SJSA1 (cell line): ENCODE results near the gene CDC42SE1. TPM values are rescaled to one million over a fixed set of nuclear protein-coding genes. Genes with fewer than 3 reads are reported as not detected.
A peak's percentile ranks its signal among the peaks of the same experiment; 100 is the strongest.

ENCODE experiments used
- DNase-seq, 2 experiments: peaks; one replicate each; pipeline ENCODE4 v3.0.0-alpha.2; 2015 to 2020; ENCODE audit warnings: low spot score in 2 of 2, low read depth in 1 of 2
- H3K27ac ChIP-seq: fragments of 250-450 bp; sonication (Bioruptor Pico); 2 replicates; pipeline ENCODE4 v1.5.1; 2020; ENCODE audit warnings: mild to moderate bottlenecking, moderate library complexity
- H3K27me3 ChIP-seq: fragments of 250-450 bp; sonication (Bioruptor Pico); replicated peaks from 2 replicates; pipeline ENCODE4 v1.5.1; 2020; ENCODE audit warnings: mild to moderate bottlenecking, moderate library complexity
- H3K36me3 ChIP-seq: fragments of 250-450 bp; sonication (Bioruptor Pico); 2 replicates; pipeline ENCODE4 v1.5.1; 2020; ENCODE audit warnings: mild to moderate bottlenecking
- H3K4me1 ChIP-seq: fragments of 250-450 bp; sonication (Bioruptor Pico); replicated peaks from 2 replicates; pipeline ENCODE4 v1.6.1; 2021; ENCODE audit warnings: mild to moderate bottlenecking
- H3K4me3 ChIP-seq: fragments of 250-450 bp; sonication (Bioruptor Pico); 2 replicates; pipeline ENCODE4 v1.5.1; 2020; ENCODE audit warnings: mild to moderate bottlenecking
- H3K9me3 ChIP-seq: fragments of 250-450 bp; sonication (Bioruptor Pico); replicated peaks from 2 replicates; pipeline ENCODE4 v1.5.1; 2020; ENCODE audit warnings: mild to moderate bottlenecking
- total RNA-seq: library from RNA; depleted of rRNA; stranded (reverse); fragments of >200 nt; shearing (Covaris generic); gene quantifications from 2 replicates; pipeline ENCODE4 v1.2.3, GENCODE V29; 2014; rRNA removed

The CDC42SE1 gene
- total RNA-seq, 1 experiment from 2014 or later: 67.2 TPM

DNA sequence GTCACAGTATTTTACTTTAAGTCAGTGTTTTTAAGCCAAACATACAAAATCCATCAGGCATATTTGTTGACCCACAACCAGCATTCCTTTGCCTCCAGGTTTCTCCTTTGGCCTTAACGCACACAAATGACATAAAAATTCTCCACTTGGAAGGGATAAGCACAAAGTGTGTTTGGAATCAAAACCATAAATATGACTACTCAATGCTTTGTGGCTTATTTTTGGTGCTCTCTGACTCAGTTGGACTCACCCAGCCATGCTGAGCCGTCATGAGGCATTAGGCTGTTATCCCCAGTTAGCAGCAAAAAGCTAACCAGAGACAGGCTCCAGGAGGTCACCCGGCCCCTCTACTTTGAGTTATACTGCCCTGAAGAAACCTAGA, 50.2 kb downstream of the CDC42SE1 start:
- Histone ChIP-seq H3K4me3 (peak overlapping the region; percentile 60), H3K4me1 (peaks cover 32% of the 10 kb centered on the region), H3K9me3 (no peaks in the 10 kb centered on the region), H3K36me3 (peaks cover 2% of the 10 kb centered on the region; the same call in 1 of the 2 replicates), H3K27ac (no peak overlapping the region), H3K27me3 (no peaks in the 10 kb centered on the region)
- no peak for DNase-seq

DNA sequence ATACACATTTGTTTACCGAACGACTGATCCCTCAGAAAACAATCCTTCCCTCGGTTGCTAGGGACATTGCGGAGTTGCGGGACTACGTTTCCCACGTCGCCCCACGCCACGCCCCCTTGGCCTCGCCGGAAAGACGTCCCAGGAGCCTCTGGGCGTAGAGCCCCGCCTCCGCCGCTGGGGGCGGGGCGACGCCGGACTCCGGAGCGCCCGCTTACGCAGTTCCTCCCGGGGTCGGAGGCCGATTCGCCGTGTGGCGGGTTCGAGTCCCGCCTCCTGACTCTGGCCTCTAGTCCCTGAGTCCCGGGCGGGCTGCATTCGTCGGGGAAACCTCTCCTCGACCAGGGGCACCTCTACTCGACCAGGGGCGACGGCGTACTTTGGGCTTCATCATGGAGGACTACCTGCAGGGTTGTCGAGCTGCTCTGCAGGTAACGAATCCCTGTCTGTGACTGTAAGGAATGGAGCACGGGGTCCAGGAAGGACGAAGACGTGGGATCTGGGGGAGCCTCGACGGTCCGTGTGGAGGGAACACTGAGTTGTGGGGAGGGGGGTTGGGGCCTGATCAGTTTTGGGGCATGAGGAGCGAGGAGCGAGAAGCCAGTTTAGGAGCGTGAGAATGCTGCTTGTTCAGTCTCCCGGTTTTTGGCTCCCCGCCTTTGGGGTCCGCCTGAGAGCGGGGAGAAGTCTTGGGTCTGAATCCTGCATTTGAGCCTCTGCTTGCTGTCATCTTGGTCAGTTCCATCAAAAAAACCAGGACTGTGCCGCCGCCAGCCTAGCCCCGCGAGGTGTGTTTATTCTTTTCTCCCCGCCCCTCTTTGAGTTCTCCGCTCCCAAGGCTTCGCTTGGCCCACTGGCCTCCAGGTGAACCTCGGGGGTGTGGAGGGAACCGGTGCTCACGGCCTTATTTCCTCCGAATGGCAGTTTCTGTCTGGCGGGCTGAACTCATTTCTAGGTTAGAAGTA, 50.9 kb downstream of the CDC42SE1 start, which contains the start of gene PRUNE1:
Gene PRUNE1, plus strand, starts transcription at position 206 of the 962 bp plus-strand sequence. Its CDS starts 184 bp downstream, at position 390.
- Histone ChIP-seq H3K4me1 (peaks cover 32% of the 10 kb centered on the region), H3K36me3 (peaks cover 2% of the 10 kb centered on the region; the same call in 1 of the 2 replicates), H3K4me3 (peak within 1 kb of the TSS; percentile 60), H3K27ac (peak within 1 kb of the TSS; percentile 79), H3K9me3 (no peaks in the 10 kb centered on the region), H3K27me3 (no peaks in the 10 kb centered on the region)
- peak; percentile 94 to 98 for DNase-seq

DNA sequence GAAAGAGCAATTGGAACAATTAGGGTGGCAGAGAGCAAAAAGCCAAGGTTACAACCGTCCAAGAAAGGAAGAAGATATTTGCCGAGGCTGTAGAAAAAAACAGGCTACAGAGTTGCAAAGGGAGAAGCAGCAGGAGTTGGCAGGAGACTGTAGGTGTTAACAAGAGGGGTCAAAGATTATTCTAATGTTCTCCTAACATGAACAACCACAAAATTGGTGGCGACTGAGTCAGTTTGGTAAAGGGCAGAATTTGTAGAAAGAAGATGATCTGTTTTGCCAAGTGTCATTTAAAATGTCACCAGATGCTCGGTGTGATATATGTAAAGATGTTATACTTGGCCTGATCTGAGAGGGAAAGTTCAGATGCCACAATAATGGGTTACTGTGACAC, 51.6 kb downstream of the CDC42SE1 start:
- Histone ChIP-seq H3K27me3 (no peaks in the 10 kb centered on the region), H3K9me3 (no peaks in the 10 kb centered on the region), H3K36me3 (peaks cover 1% of the 10 kb centered on the region; the same call in 1 of the 2 replicates), H3K4me3 (peak overlapping the region; percentile 60), H3K27ac (peak overlapping the region; percentile 79), H3K4me1 (peaks cover 32% of the 10 kb centered on the region)
- DNase-seq: no peak

DNA sequence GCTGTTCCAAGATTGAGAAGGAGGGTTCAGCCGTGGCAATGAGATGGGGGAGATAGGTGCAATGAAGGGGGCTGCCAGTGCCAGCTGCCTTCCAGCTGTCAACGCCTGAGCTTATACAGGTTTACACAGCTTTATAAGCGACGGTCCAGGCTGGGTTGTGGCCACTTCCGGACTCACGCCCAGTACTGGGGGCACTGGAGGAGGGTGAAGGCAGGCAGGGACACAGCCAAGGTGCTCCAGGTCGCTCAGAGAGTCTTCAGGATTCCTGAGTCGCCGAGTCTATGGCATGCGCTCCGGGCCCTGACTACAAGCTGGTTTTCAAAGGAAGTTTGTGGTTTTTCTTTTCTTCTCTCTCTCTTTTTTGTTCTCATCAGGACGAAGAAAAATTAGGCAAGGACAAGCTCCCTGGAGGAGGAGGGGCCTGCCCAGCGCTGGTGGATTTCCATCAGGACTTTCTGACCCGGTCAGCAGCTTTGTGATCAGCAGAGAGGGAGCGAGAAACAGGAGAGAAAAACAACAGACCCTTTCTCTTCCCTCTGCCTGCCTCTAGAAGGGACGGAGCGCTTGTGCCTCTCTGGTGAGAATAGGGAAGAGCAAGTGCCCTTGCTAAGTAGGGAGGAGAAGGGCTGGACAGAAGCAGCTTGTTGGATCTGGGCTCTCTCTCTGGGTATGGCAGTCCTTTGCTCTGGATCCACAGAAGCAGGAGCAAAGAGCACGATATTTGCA, 52.9 kb downstream of the CDC42SE1 start, which contains the start of gene MINDY1:
Gene MINDY1, minus strand, starts transcription at position 576 of the 726 bp plus-strand sequence. CDS start 4,285 bp downstream, outside the sequence.
- Histone ChIP-seq H3K27ac (peak within 1 kb of the TSS; percentile 79), H3K9me3 (no peaks in the 10 kb centered on the region), H3K4me1 (peaks cover 32% of the 10 kb centered on the region), H3K27me3 (no peaks in the 10 kb centered on the region), H3K4me3 (peak within 1 kb of the TSS; percentile 35), H3K36me3 (no peaks in the 10 kb centered on the region; the same call in 1 of the 2 replicates)
- DNase-seq: peak; percentile 80 to 82

DNA sequence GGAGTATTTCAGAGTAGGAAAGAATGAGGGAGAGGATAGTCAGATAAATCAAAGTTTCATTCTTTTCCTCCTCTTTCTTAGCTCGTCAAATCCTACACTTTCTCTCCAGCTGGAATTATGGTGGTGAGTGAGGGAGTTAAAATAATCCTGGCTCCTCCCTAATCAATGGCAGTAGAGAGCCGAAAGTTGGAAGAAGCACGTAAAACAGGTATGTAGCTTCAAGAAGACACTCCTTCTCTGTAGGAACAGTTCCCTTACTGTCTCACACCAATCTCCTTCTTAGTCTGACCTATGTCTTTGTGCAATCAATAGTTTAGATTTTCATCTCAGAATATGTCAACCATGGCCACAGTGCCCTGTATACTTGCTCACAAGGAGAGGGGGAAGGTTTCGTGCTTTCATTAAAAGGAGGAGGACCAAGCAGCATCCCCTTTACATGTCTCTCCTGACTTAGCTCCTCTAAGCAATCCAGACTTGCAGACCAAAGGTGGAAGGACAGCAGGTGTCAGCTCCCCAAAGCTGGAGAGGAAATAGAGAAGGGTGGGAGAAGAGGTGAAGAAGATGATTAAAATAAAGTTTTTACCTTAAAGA, 53.6 kb downstream of the CDC42SE1 start:
- Histone ChIP-seq H3K4me3 (peak overlapping the region; percentile 35), H3K9me3 (no peaks in the 10 kb centered on the region), H3K27me3 (no peaks in the 10 kb centered on the region), H3K36me3 (no peaks in the 10 kb centered on the region; the same call in 1 of the 2 replicates), H3K4me1 (peaks cover 32% of the 10 kb centered on the region), H3K27ac (no peak overlapping the region)
- no peak for DNase-seq

DNA sequence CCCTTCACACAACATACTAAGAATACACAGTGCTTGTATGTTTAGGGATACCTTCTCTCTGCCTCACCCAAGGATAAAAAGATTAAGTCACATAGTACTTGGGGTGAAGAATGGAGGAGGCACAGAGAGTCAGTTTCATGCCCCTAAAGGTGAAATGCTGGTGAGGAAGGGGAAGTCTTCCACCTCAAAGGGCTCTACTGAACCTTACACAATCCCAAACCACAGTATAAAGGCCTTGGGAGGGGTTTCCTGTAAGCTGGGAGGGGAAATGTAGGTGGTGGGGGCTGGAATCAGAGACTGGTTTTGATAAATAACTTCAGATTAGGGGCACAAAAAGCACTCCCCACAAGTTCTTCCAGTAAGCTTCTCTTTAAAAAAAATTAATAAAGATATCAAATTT, 56.2 kb downstream of the CDC42SE1 start:
- Histone ChIP-seq H3K27ac (no peak overlapping the region), H3K4me3 (no peak overlapping the region), H3K36me3 (no peaks in the 10 kb centered on the region; the same call in 1 of the 2 replicates), H3K27me3 (no peaks in the 10 kb centered on the region), H3K4me1 (peaks cover 44% of the 10 kb centered on the region), H3K9me3 (no peaks in the 10 kb centered on the region)
- no peak for DNase-seq

DNA sequence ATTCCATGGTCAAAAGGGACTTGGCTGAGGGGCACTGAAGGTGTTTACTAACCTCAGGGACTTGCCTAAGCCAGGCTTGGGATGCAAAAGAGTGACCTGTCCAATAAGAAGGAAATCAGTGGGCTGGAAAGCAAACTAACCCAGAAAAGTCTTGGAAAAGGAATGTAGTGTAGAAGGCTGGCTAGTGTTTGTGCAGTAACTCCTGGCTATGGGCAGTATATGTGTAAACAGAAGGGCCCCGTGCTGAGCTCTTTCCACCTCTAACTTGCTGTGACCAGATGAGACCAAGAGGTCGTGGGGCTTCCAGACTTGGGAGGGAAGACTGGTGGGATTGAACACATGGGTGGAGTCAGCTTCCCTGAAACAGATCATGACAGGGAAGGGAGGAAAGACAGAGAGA, 56.8 kb downstream of the CDC42SE1 start:
- H3K9me3 ChIP-seq: no peaks in the 10 kb centered on the region
- no peak for DNase-seq
- no peak overlapping the region for H3K4me3 ChIP-seq
- H3K27me3 ChIP-seq: no peaks in the 10 kb centered on the region
- no peak overlapping the region for H3K27ac ChIP-seq
- no peaks in the 10 kb centered on the region; the same call in 1 of the 2 replicates for H3K36me3 ChIP-seq
- peaks cover 40% of the 10 kb centered on the region for H3K4me1 ChIP-seq

DNA sequence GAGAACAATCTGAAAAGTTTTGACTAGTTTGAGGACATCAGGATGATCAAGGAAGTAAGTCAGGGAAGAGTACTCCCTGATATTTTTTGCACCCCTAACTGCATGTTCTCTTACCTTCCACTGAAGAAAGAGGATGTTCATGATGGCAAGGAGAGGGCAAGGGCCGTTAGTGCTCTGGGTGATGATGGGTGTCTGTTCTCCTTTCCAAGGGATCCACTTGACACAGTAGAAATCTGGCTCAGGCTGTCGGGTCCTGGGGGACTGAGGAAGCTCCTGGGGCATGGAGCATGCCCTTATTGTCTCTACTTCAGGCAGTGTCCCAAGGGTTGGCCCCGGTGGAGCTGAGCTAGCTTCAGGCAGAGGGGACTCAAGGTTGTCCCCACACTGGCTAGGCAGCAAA, 57.4 kb downstream of the CDC42SE1 start:
- Histone ChIP-seq H3K4me3 (no peak overlapping the region), H3K27ac (no peak overlapping the region), H3K4me1 (peaks cover 35% of the 10 kb centered on the region), H3K9me3 (no peaks in the 10 kb centered on the region), H3K36me3 (no peaks in the 10 kb centered on the region; the same call in 1 of the 2 replicates), H3K27me3 (no peaks in the 10 kb centered on the region)
- DNase-seq: no peak

DNA sequence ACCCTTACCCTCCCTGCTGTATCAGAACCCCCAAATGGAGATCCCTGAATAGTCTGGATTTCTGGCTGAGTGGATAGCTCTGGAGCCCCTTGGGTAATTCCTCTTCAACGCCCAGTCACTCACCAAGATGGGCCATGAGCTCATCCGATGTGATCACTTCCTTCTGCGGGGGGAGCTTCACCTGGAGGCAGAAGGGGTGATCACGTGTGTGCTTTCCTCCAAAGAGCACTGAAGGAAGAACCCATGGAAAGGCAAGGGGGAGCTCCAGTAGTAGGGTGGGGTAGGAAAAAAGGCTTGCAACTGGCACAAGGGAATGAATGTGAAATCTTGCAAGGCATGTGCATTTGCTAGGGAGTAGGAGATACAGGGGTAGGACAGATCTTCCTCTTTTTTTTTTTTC, 57.8 kb downstream of the CDC42SE1 start:
- H3K27me3 ChIP-seq: no peaks in the 10 kb centered on the region
- H3K36me3 ChIP-seq: no peaks in the 10 kb centered on the region; the same call in 1 of the 2 replicates
- no peaks in the 10 kb centered on the region for H3K9me3 ChIP-seq
- no peak overlapping the region for H3K27ac ChIP-seq
- no peak overlapping the region for H3K4me3 ChIP-seq
- DNase-seq: no peak
- peaks cover 30% of the 10 kb centered on the region for H3K4me1 ChIP-seq

Other genes with a start within 250 kb of the CDC42SE1 start
- 33.2 and 49.7 TPM in 2 replicates for gene ARNT, start 183.0 kb downstream of the CDC42SE1 start, total RNA-seq
- gene CTXND2, start 172.5 kb downstream of the CDC42SE1 start, total RNA-seq: not detected in 2 replicates
- 21.0 and 30.6 TPM in 2 replicates for gene SETDB1, start 133.3 kb downstream of the CDC42SE1 start, total RNA-seq
- gene CERS2, start 84.8 kb downstream of the CDC42SE1 start, total RNA-seq: 145 and 165 TPM in 2 replicates
- gene ANXA9, start 77.3 kb downstream of the CDC42SE1 start, total RNA-seq: 0.66 TPM in 1 of 2 replicates, not detected in the other
- 5.9 and 6.6 TPM in 2 replicates for gene MINDY1, start 52.7 kb downstream of the CDC42SE1 start, total RNA-seq
- gene PRUNE1, start 51.2 kb downstream of the CDC42SE1 start, total RNA-seq: 8.1 and 22.3 TPM in 2 replicates
- 0.42 and 0.75 TPM in 2 replicates for gene BNIPL, start 23.0 kb downstream of the CDC42SE1 start, total RNA-seq
- gene C1orf56, start 11.9 kb downstream of the CDC42SE1 start, total RNA-seq: 0.38 and 0.74 TPM in 2 replicates
- 23.7 and 26.5 TPM in 2 replicates for gene MLLT11, start 775 bp upstream of the CDC42SE1 start, total RNA-seq
- gene GABPB2, start 11.1 kb upstream of the CDC42SE1 start, total RNA-seq: 9.3 and 11.7 TPM in 2 replicates
- 0.06 and 1.1 TPM in 2 replicates for gene SEMA6C, start 87.0 kb upstream of the CDC42SE1 start, total RNA-seq
- not detected in 2 replicates for gene TNFAIP8L2, start 97.0 kb upstream of the CDC42SE1 start, total RNA-seq
- gene LYSMD1, start 106.3 kb upstream of the CDC42SE1 start, total RNA-seq: 15.8 and 18.3 TPM in 2 replicates
- gene SCNM1, start 106.5 kb upstream of the CDC42SE1 start, total RNA-seq: 52.9 and 62.9 TPM in 2 replicates
- 1.2 TPM in 1 of 2 replicates, not detected in the other for gene TMOD4, start 116.4 kb upstream of the CDC42SE1 start, total RNA-seq
- 52.8 and 66.6 TPM in 2 replicates for gene VPS72, start 130.6 kb upstream of the CDC42SE1 start, total RNA-seq
- 46.5 and 69.9 TPM in 2 replicates for gene PIP5K1A, start 138.9 kb upstream of the CDC42SE1 start, total RNA-seq
- gene PSMD4, start 195.1 kb upstream of the CDC42SE1 start, total RNA-seq: 293 and 297 TPM in 2 replicates
- 12.5 and 14.5 TPM in 2 replicates for gene ZNF687, start 222.7 kb upstream of the CDC42SE1 start, total RNA-seq